Stomach smooth muscle (tissue), 2 donors: ENCODE data around the gene SRD5A3.

ENCODE experiments used
- H3K27ac ChIP-seq: one replicate; pipeline ENCODE4 v1.7.0; 2013; ENCODE audit warnings: mild to moderate bottlenecking, low read length, inconsistent platforms
- H3K27me3 ChIP-seq, 2 donors: one replicate each; pipeline ENCODE4 v1.7.0; 2013; ENCODE audit warnings: low read length in 2 of 2; ENCODE audit not compliant: insufficient read depth in 2 of 2, control insufficient read depth in 1 of 2
- H3K36me3 ChIP-seq, 2 donors: one replicate each; pipeline ENCODE4 v1.7.0; 2013; ENCODE audit warnings: low read length in 2 of 2; ENCODE audit not compliant: control insufficient read depth in 2 of 2, insufficient read depth in 2 of 2
- H3K4me1 ChIP-seq: one replicate; pipeline ENCODE4 v1.7.0; 2013; ENCODE audit warnings: low read length; ENCODE audit not compliant: control insufficient read depth, insufficient read depth
- H3K4me3 ChIP-seq, 2 donors: one replicate each; pipeline ENCODE4 v1.7.0; 2013; ENCODE audit warnings: low read length in 2 of 2
- H3K9ac ChIP-seq, 2 donors: one replicate each; pipeline ENCODE4 v1.7.0; 2013; ENCODE audit warnings: low read length in 2 of 2, mild to moderate bottlenecking in 1 of 2
- H3K9me3 ChIP-seq, 2 donors: one replicate each; pipeline ENCODE4 v1.7.0; 2013; ENCODE audit warnings: low read length in 2 of 2; ENCODE audit not compliant: control insufficient read depth in 2 of 2
- donor health status: healthy.
- donor health status: Pancreatic carcinoma.

SRD5A3 gene

GRCh38 chr4:55321707-55322264 is 24.3 kb upstream of the SRD5A3 start:
- Histone ChIP-seq H3K9ac (no peak overlapping the region), H3K36me3 (no peaks in the 10 kb centered on the region), H3K27ac (no peak overlapping the region), H3K9me3 (no peaks in the 10 kb centered on the region), H3K4me3 (no peak overlapping the region), H3K4me1 (no peaks in the 10 kb centered on the region), H3K27me3 (no peaks in the 10 kb centered on the region)

GRCh38 chr4:55323375-55323774 is 22.7 kb upstream of the SRD5A3 start:
- H3K27me3 ChIP-seq = no peaks in the 10 kb centered on the region
- H3K27ac ChIP-seq = no peak overlapping the region
- H3K4me3 ChIP-seq = no peak overlapping the region
- no peaks in the 10 kb centered on the region for H3K9me3 ChIP-seq
- no peak overlapping the region for H3K9ac ChIP-seq
- no peaks in the 10 kb centered on the region for H3K36me3 ChIP-seq
- H3K4me1 ChIP-seq = no peaks in the 10 kb centered on the region

- Histone ChIP-seq H3K4me3 (no peak overlapping the region), H3K27ac (no peak overlapping the region), H3K36me3 (no peaks in the 10 kb centered on the region), H3K9me3 (no peaks in the 10 kb centered on the region), H3K27me3 (no peaks in the 10 kb centered on the region), H3K4me1 (no peaks in the 10 kb centered on the region), H3K9ac (no peak overlapping the region)
Observed at GRCh38 chr4:55326629-55327028, 19.4 kb upstream of the SRD5A3 start.

GRCh38 chr4:55329012-55329411 is 17.0 kb upstream of the SRD5A3 start:
- no peak overlapping the region for H3K27ac ChIP-seq
- no peaks in the 10 kb centered on the region for H3K36me3 ChIP-seq
- H3K9me3 ChIP-seq = no peaks in the 10 kb centered on the region
- no peaks in the 10 kb centered on the region for H3K27me3 ChIP-seq
- no peak overlapping the region for H3K4me3 ChIP-seq
- H3K9ac ChIP-seq = no peak overlapping the region
- H3K4me1 ChIP-seq = no peaks in the 10 kb centered on the region

GRCh38 chr4:55330241-55330640 is 15.8 kb upstream of the SRD5A3 start:
- H3K4me1 ChIP-seq = no peaks in the 10 kb centered on the region
- H3K27ac ChIP-seq = no peak overlapping the region
- H3K36me3 ChIP-seq = no peaks in the 10 kb centered on the region
- no peaks in the 10 kb centered on the region for H3K27me3 ChIP-seq
- H3K9me3 ChIP-seq = no peaks in the 10 kb centered on the region
- no peak overlapping the region for H3K9ac ChIP-seq
- H3K4me3 ChIP-seq = no peak overlapping the region

- no peaks in the 10 kb centered on the region for H3K9me3 ChIP-seq
- no peak overlapping the region for H3K4me3 ChIP-seq
- no peaks in the 10 kb centered on the region for H3K36me3 ChIP-seq
- no peaks in the 10 kb centered on the region for H3K4me1 ChIP-seq
- no peaks in the 10 kb centered on the region for H3K27me3 ChIP-seq
- no peak overlapping the region for H3K27ac ChIP-seq
- no peak overlapping the region for H3K9ac ChIP-seq
Observed at GRCh38 chr4:55336138-55337034, 9.7 kb upstream of the SRD5A3 start.

GRCh38 chr4:55337944-55338343 is 8.1 kb upstream of the SRD5A3 start:
- Histone ChIP-seq H3K9ac (no peak overlapping the region), H3K27ac (no peak overlapping the region), H3K27me3 (no peaks in the 10 kb centered on the region), H3K9me3 (no peaks in the 10 kb centered on the region), H3K36me3 (no peaks in the 10 kb centered on the region), H3K4me3 (no peak overlapping the region), H3K4me1 (no peaks in the 10 kb centered on the region)

GRCh38 chr4:55338486-55338885 is 7.6 kb upstream of the SRD5A3 start:
- Histone ChIP-seq H3K4me3 (no peak overlapping the region), H3K27me3 (no peaks in the 10 kb centered on the region), H3K9me3 (no peaks in the 10 kb centered on the region), H3K36me3 (no peaks in the 10 kb centered on the region), H3K9ac (no peak overlapping the region), H3K4me1 (no peaks in the 10 kb centered on the region), H3K27ac (no peak overlapping the region)

GRCh38 chr4:55340266-55340665 is 5.8 kb upstream of the SRD5A3 start:
- Histone ChIP-seq H3K27ac (no peak overlapping the region), H3K4me1 (no peaks in the 10 kb centered on the region), H3K36me3 (no peaks in the 10 kb centered on the region), H3K9ac (no peak overlapping the region), H3K4me3 (no peak overlapping the region), H3K9me3 (no peaks in the 10 kb centered on the region), H3K27me3 (no peaks in the 10 kb centered on the region)

- Histone ChIP-seq H3K4me1 (peaks cover 11% of the 10 kb centered on the region), H3K4me3 (no peak overlapping the region), H3K9me3 (no peaks in the 10 kb centered on the region), H3K27ac (no peak overlapping the region), H3K36me3 (no peaks in the 10 kb centered on the region), H3K9ac (no peak overlapping the region), H3K27me3 (no peaks in the 10 kb centered on the region)
Observed at GRCh38 chr4:55343887-55344286, 2.2 kb upstream of the SRD5A3 start.

- Histone ChIP-seq H3K9ac (no peak overlapping the region), H3K9me3 (no peaks in the 10 kb centered on the region), H3K27ac (no peak overlapping the region), H3K27me3 (no peaks in the 10 kb centered on the region), H3K36me3 (no peaks in the 10 kb centered on the region), H3K4me3 (no peak overlapping the region), H3K4me1 (peaks cover 11% of the 10 kb centered on the region)
Observed at GRCh38 chr4:55345054-55345453, 988 bp upstream of the SRD5A3 start.
